ENCODE results near the gene SLC16A8. TPM values are rescaled to one million over a fixed set of nuclear protein-coding genes. Genes with fewer than 3 reads are reported as not detected.

Gene SLC16A8
- total RNA-seq, 8 experiments from 2014 or later = 0.64 to 2.7 (median 1.8) TPM

DNA sequence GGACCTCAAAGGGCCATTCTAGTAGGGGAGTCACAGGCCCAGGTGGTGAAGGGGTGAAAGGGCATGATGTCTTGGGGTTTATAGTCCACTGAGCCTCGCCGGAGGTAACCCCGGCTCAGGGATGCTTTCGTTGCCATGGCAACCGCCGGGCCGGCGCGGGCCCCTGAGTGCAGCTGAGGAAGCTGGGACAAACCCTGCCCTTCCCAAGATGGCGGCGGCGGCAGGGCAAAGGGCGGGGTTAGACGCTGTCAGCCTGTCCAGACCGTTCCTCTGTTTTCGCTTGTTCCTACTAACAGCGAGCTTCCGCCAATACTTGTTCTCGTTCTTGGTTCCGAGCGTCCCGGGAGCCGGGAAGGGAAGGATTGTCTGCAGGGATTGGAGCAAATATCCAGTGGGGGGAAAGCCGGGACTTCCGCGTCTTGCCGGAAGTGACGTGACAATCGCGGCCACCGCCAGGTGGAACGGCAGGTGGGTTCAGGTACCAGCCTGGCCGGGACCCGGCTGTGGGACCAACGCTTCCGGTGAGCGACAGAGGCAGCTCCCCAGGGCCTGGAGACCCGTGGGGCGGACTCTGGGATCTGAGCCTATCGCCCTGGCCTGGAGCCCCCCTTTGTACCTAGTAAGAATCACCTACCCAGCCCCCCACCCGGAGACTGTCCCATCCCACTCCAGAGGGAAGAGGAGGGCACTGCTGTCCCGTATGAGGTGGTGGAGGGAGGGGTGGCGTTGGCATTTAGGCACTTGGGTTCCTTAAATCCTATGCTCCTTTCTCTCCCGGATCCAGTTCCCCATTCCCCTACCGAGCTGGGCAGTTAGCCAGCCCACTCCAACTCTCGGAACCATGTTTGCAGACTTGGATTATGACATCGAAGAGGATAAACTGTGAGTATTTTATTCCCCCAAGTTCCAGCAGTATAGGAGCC is 26.8 kb downstream of the SLC16A8 start, which contains the start of gene PICK1:
PICK1 (plus strand) TSS at position 436 of the 923 bp plus-strand sequence; CDS start at position 842, 406 bp downstream.
- peak within 1 kb of the TSS; percentile 57 to 73 for H3K27ac ChIP-seq
- WGBS, 10 experiments = 0 to 60% (median 4%) methylated on average over 1 to 26 of the region's 47 CpGs; no CpG with 5 or more reads in 3 of the 10 experiments
- in situ Hi-C loops (cut with MboI; ENCODE audit: low pct_unique_long_range_greater_than_20kb in 2 of 9, low sequenced_read_pairs in 9 of 9, unreplicated experiment in 9 of 9) = loop anchor here in 5 of 9 experiments (25.0 kb wide), 2 partner anchors 505 to 530 kb away; partner anchors contain the start of gene DMC1 (in 3 of the 5)
- peak; percentile 91 to 93 (median 93) for ATAC-seq (replicated peaks in 6 of 8)
- H3K4me1 ChIP-seq (replicated peaks in 1 of 2) = peaks cover 8 to 10% of the 10 kb centered on the region in 2 donors
- peak within 1 kb of the TSS; percentile 43 to 84 (median 48) for H3K4me3 ChIP-seq

DNA sequence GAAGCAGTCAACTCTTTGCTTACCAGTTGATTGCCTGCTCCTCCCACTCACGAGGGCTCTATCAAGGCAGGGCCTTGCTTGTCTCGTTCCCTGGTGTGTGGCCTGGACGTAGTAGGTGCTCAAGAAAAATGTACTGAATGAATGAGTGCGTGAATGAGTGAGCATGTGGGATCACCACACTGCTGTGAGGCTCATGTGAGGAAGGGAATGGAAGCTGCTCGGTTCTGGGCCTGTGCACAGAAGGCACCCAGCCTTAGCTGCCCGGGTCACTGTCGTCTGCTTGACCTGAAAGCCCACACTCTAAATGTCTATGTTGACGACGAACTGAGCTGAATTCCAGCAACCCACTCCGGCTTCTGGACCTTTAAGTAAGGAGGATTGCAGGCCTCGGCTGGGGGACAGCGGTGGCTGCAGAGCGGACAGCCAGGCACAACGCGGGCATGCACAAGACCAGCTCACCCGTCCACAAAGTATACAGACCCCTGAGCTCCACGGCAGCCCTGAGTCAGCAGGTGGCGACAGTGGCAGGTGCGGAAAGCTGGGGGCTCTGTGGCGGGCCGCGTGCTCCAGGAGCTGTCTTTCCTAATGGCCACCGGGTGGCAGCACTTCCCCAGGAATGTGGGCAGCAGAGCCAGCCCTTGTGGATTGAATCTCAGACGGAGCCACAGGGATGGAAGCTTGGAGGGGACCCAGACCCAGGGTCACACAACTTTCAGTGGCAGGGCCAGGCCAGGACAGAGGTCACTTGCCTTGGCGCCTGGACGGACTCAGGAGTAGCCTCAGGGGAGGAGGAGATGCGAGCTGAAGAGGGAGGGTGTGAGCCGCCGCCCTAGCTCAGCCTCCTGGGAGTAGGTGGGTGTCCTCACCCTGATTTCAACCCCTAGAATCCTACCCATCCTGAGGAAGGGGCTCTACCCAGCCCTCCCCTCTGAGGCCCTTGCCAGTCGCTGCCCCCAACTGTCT is 31.8 kb downstream of the SLC16A8 start:
- in situ Hi-C loops (cut with MboI; ENCODE audit: low pct_unique_long_range_greater_than_20kb in 2 of 9, low sequenced_read_pairs in 9 of 9, unreplicated experiment in 9 of 9) = loop anchor here in 5 of 9 experiments (25.0 kb wide), 2 partner anchors 510 to 535 kb away; partner anchors contain the start of gene DMC1 (in 3 of the 5)
- Histone ChIP-seq H3K4me1 (replicated peaks in 1 of 2) (peaks cover 3 to 6% of the 10 kb centered on the region in 2 donors), H3K27ac (no peak overlapping the region), H3K4me3 (no peak overlapping the region)
- WGBS, 10 experiments = 3 to 80% (median 32%) methylated on average over 1 to 11 of the region's 30 CpGs; no CpG with 5 or more reads in 2 of the 10 experiments
- ATAC-seq (replicated peaks in 6 of 8) = peak; percentile 58 to 78 (median 62)

DNA sequence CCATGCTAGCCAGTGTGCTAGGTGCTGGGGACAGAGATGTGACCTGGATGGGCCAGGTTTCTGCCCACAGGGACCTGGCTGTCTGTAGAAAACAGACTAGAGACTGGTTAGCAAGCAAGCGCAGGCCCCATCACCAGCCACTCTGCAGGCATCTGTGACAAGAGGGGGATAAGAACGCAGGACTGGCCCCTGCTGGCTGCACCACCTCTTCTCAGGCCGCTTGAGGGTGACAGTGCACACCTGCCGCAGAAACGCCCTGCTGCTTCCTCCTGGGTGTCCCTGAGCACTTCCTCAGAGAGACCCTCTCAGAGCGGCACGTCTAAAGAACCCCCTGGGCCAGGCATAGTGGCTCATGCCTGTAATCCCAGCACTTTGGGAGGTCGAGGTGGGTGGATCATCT is 32.7 kb downstream of the SLC16A8 start:
- peaks cover 2 to 5% of the 10 kb centered on the region in 2 donors for H3K4me1 ChIP-seq (replicated peaks in 1 of 2)
- in situ Hi-C loops (cut with MboI; ENCODE audit: low pct_unique_long_range_greater_than_20kb in 2 of 9, low sequenced_read_pairs in 9 of 9, unreplicated experiment in 9 of 9) = loop anchor here in 5 of 9 experiments (25.0 kb wide), 2 partner anchors 511 to 536 kb away; partner anchors contain the start of gene DMC1 (in 3 of the 5)
- H3K27ac ChIP-seq = no peak overlapping the region
- no peak for ATAC-seq (replicated peaks in 6 of 8)
- H3K4me3 ChIP-seq = no peak overlapping the region
- WGBS, 10 experiments = 0 to 93% (median 83%) methylated on average over 1 to 3 of the region's 8 CpGs; no CpG with 5 or more reads in 7 of the 10 experiments

DNA sequence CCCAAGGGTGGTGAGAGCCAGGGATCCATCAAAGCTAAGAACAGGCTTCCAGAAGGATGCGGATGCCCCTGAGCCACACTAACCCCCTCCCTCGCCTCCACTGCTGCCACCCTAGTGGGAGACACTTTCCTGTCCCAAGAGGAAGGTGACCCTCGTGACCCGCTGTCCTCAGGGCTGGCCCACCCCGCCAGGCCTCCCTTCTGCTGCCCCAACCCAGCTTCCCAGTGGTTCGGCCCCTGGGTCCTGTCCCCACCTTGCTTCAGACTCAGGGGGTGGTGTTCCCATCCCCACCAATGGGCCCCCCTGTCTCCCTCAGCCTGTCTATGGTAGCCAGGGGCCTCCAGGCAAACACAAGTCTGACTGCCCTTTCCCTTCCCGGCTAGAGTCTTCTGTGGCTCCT is 33.3 kb downstream of the SLC16A8 start:
- WGBS, 10 experiments = 100% methylated on average over 1 of the region's 7 CpGs; no CpG with 5 or more reads in 9 of the 10 experiments
- ATAC-seq (replicated peaks in 6 of 8) = no peak
- Histone ChIP-seq H3K4me1 (replicated peaks in 1 of 2) (peaks cover 2 to 9% of the 10 kb centered on the region in 2 donors), H3K27ac (no peak overlapping the region), H3K4me3 (no peak overlapping the region)
- in situ Hi-C loops (cut with MboI; ENCODE audit: low pct_unique_long_range_greater_than_20kb in 2 of 9, low sequenced_read_pairs in 9 of 9, unreplicated experiment in 9 of 9) = loop anchor here in 5 of 9 experiments (25.0 kb wide), 2 partner anchors 512 to 537 kb away; partner anchors contain the start of gene DMC1 (in 3 of the 5)

DNA sequence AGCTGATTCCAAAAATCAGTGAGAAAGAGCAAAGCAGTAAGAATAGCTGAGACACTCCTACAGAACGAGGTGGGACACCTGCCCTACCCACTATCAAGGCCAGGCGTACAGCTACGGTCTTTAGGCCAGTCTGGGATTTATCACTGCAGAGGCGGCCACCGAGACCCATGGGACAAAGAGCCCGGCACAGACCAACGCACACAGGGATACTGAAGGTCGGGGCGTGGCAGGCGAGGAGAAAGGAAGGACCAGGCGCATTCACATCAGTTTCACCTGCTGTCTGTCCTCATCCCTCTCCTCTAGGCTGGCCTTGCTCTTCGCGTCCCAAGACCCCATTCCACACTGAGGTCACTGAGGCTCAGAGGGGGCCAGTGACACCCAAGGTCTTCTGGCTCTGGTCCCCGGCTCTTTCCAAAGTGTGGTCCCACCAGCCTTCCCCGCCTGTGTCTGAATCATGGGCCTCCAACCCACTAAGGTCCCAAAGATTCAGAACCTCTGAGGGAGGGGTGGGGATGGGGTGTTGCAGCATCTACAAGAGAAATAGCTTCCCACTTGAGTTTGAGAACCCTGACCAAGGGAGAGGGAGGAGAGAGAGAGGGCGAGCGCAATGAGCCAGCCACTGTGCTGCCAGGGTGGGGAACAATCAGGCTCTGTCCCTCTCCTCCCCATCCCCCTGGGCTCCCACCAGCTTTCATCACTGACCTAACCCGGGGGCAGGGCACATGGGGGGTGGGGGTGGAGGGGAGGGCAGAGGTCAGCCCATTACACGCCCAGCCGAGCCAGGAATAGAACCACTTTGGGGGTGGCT is 34.0 kb downstream of the SLC16A8 start:
- in situ Hi-C loops (cut with MboI; ENCODE audit: low pct_unique_long_range_greater_than_20kb in 2 of 9, low sequenced_read_pairs in 9 of 9, unreplicated experiment in 9 of 9) = loop anchor here in 5 of 9 experiments (25.0 kb wide), 2 partner anchors 512 to 537 kb away; partner anchors contain the start of gene DMC1 (in 3 of the 5)
- H3K4me3 ChIP-seq = no peak overlapping the region
- H3K4me1 ChIP-seq (replicated peaks in 1 of 2) = peaks cover 2 to 9% of the 10 kb centered on the region in 2 donors
- 40 to 87% (median 76%) methylated on average over 1 to 8 of the region's 20 CpGs; no CpG with 5 or more reads in 4 of the 10 experiments for WGBS, 10 experiments
- ATAC-seq (replicated peaks in 6 of 8) = no peak
- H3K27ac ChIP-seq = no peak overlapping the region

DNA sequence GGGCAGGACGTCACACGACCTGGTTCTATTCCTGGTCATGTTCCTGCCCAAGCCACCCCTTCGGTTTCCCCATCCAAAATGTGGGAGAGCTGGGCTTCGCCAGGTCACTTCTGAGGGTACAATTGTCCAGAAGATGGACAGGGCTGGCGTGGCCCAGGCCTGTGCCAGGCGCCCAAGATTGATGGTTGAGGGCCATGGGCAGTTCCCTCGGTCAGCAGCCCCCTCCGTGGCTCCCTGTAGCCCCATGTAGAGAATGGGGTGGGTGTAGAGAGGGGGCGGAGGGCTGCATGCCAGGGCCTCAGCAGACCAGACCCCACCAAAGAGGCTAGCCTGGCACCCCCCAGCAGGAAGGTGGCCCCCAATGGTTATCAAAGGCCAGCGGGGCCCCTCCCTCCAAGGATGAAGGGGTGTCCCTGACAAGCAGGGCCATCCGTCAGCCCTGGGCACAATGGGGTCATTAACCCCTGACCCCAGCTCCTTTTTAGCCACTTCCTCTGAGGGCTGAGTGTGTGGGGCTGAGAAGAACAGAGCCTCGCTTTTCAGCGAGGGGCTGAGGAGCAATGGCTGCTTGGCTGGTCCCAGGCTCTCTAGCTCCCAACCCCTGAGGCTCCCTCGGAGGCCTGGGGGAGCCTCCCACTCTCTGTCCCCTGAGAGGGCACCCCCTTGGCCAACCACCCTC is 37.8 kb downstream of the SLC16A8 start:
- in situ Hi-C loops (cut with MboI; ENCODE audit: low pct_unique_long_range_greater_than_20kb in 2 of 9, low sequenced_read_pairs in 9 of 9, unreplicated experiment in 9 of 9) = no loop called here
- WGBS, 10 experiments = 18 to 100% (median 60%) methylated on average over 1 to 5 of the region's 14 CpGs; no CpG with 5 or more reads in 2 of the 10 experiments
- peak in 5 of 8 experiments; percentile 17 to 26 (median 20) for ATAC-seq (replicated peaks in 6 of 8)
- peaks cover 2 to 9% of the 10 kb centered on the region in 2 donors for H3K4me1 ChIP-seq (replicated peaks in 1 of 2)
- H3K27ac ChIP-seq = no peak overlapping the region
- H3K4me3 ChIP-seq = no peak overlapping the region

DNA sequence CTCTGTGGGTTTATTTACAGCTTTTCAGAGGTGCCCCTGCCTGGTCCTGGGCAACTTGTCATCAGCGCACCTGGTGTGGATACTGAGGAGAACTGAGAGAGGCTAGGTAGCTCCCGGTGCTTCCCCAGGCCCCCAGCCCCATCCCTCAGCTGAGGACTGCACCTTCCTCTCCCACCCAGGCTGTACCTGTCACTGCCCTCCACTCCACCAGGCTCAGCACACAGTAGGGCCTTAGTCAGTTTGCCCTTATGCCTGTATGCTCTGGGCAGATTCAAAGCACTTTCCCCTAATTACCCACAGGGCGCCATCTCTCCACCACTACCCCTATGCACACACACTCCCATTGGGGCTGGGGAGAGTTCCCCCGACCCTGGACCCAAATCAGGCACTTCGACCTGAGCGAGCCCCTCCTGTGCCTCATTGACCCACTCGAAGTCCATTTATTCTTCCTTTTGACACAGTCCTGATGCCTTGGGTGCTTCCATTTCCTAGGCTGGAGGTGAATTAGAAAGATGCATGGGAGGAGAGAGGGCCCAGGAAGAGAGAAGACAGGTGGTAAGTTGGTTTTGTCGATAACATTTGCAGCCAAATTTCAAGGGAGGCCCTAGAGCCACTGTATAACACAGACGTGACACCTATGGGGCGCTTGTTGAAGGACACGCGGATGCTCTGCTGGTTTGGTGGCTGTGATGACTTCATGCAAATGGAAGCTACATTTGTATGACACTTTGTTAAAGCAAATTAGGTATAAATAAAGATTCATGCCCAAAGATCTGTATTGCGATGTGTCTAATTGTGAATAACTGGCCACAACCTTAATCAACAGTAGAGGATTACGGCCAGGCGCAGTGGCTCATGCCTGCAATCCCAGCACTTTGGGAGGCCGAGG is 40.6 kb downstream of the SLC16A8 start:
- H3K4me3 ChIP-seq = no peak overlapping the region
- peaks cover 2 to 9% of the 10 kb centered on the region in 2 donors for H3K4me1 ChIP-seq (replicated peaks in 1 of 2)
- in situ Hi-C loops (cut with MboI; ENCODE audit: low pct_unique_long_range_greater_than_20kb in 2 of 9, low sequenced_read_pairs in 9 of 9, unreplicated experiment in 9 of 9) = no loop called here
- WGBS, 10 experiments = 74 to 100% (median 91%) methylated on average over 1 to 10 of the region's 16 CpGs; no CpG with 5 or more reads in 2 of the 10 experiments
- H3K27ac ChIP-seq = no peak overlapping the region
- ATAC-seq (replicated peaks in 6 of 8) = peak in 1 of 8 experiments; percentile 3

DNA sequence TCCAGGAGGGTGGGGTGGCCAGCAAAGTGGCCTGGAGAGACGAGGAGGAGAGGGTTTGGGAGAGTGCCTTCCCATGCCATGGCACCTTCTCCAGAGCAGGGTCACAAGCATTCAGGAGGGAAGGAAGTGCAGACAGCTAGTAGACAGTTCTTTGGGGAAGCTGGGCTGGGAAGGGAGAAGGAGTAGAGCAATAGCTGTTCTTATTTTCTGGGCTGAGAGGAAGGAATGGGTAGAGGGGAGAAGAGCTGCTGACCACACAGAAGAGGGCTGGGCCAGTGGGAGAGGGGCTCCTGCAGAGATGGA is 41.5 kb downstream of the SLC16A8 start:
- peaks cover 2 to 9% of the 10 kb centered on the region in 2 donors for H3K4me1 ChIP-seq (replicated peaks in 1 of 2)
- H3K27ac ChIP-seq = no peak overlapping the region
- in situ Hi-C loops (cut with MboI; ENCODE audit: low pct_unique_long_range_greater_than_20kb in 2 of 9, low sequenced_read_pairs in 9 of 9, unreplicated experiment in 9 of 9) = no loop called here
- no peak overlapping the region for H3K4me3 ChIP-seq
- peak in 1 of 8 experiments; percentile 3 for ATAC-seq (replicated peaks in 6 of 8)
- 0% methylated on average over 1 of the region's 1 CpG; no CpG with 5 or more reads in 9 of the 10 experiments for WGBS, 10 experiments

DNA sequence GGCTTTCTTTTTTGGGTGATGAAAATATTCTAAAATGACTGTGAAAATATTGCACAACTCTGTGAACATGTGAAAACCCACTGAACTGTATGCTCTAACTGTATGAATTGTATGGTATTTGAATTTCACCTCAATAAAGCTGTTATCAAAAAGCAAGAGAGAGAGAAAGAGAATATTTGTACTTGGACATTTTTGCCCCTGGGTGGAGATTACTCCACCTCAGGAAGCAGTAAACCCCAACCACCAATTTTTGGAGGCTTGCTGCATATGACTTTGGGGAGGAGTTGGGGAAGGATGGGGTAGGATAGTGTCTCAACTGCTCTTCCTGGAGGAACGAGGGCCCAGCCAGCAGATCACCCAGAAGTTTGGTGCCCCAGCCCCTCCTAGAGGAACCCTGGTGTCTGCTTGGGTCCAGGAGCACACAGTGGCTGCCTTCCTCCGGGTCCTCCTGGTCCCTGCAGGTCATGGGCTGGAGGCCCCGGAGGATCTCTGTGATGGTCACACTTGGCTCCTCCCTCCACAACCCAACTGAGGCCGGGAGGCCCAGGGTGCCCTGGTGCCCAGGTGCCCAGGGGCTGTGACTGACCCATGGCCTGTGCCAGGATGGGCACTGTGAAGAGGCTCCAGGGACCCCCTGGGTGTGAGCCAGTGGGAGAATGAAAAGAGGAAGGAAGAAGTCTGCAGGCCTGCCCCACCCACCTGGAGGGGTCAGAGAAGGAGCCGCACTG is 42.1 kb downstream of the SLC16A8 start:
- in situ Hi-C loops (cut with MboI; ENCODE audit: low pct_unique_long_range_greater_than_20kb in 2 of 9, low sequenced_read_pairs in 9 of 9, unreplicated experiment in 9 of 9) = no loop called here
- peak in 1 of 8 experiments; percentile 11 for ATAC-seq (replicated peaks in 6 of 8)
- WGBS, 10 experiments = 20% methylated on average over 2 of the region's 5 CpGs; no CpG with 5 or more reads in 8 of the 10 experiments
- peaks cover 2 to 9% of the 10 kb centered on the region in 2 donors for H3K4me1 ChIP-seq (replicated peaks in 1 of 2)
- no peak overlapping the region for H3K4me3 ChIP-seq
- H3K27ac ChIP-seq = no peak overlapping the region

All from motor neuron (in vitro differentiated cells).